HCT116 (cell line): ENCODE results near the gene LRRFIP1. TPM values are rescaled to one million over a fixed set of nuclear protein-coding genes. Genes with fewer than 3 reads are reported as not detected.

Experiments
- ATAC-seq: fragments of 200-7000 bp; cut with Tn5 transposase; 2 replicates; pipeline ENCODE4 v1.9.1; 2020; ENCODE audit warnings: mild to moderate bottlenecking, moderate library complexity
- BruUV-seq: library from RNA; stranded (reverse); fragments of 400-500 nt; replicated peaks from 2 replicates; lab custom pipeline; 2021; lab: Mats Ljungman, UMichigan
- CTCF ChIA-PET: fragments of 300-600 bp; sonication (Branson Sonifier 250); formaldehyde crosslinking; loops from one replicate; lab custom pipeline; 2021; ENCODE audit warnings: antibody characterized with exemption; lab: Charles Lee
- POLR2A ChIA-PET: fragments of 300-600, 350-600 bp; sonication (Branson Sonifier 250); formaldehyde crosslinking; loops from one replicate; lab custom pipeline; 2021; ENCODE audit warnings: antibody characterized with exemption; lab: Charles Lee
- RAD21 ChIA-PET, 2 experiments: fragments of 300-600 bp; sonication (Branson Sonifier 250); formaldehyde crosslinking; loops; one replicate each; lab custom pipeline; 2023; ENCODE audit warnings: low total read pairs in 2 of 2; ENCODE audit not compliant: uncharacterized antibody in 2 of 2, unreplicated experiment in 2 of 2, low non-redundant PET in 1 of 2; lab: Charles Lee
- DNase-seq: peaks from one replicate; pipeline ENCODE4 v3.0.0-alpha.2; 2010; ENCODE audit warnings: low read depth, low spot score
- H2AFZ ChIP-seq: fragments of 200-600 bp; shearing (Covaris generic), sonication (generic); 2 replicates; pipeline ENCODE4 v1.6.1; 2017; ENCODE audit warnings: low read depth, mixed run types, mixed read lengths, antibody characterized with exemption, low read length; ENCODE audit not compliant: poor library complexity, severe bottlenecking
- H3K27ac ChIP-seq: 2 replicates; pipeline ENCODE4 v1.5.1; 2012; ENCODE audit warnings: low read depth, low read length
- H3K27me3 ChIP-seq: fragments of 200-600 bp; sonication (generic); 2 replicates; pipeline ENCODE4 v1.6.1; 2016; ENCODE audit warnings: mixed run types, low read length, mixed read lengths; ENCODE audit not compliant: insufficient read depth
- H3K36me3 ChIP-seq, 2 experiments: fragments of 200-500 bp in 1 of 2; fragments of 200-600 bp in 1 of 2; sonication (Bioruptor generic) in 1 of 2; sonication (generic) in 1 of 2; 2 replicates each; pipeline versions ENCODE4 v1.5.1 to v1.6.1; 2014 to 2016; ENCODE audit warnings: low read length in 2 of 2, inconsistent platforms in 1 of 2, mixed read lengths in 1 of 2, mixed run types in 1 of 2; ENCODE audit not compliant: insufficient read depth in 2 of 2, control insufficient read depth in 1 of 2
- H3K4me1 ChIP-seq, 2 experiments: fragments of 200-600 bp in 1 of 2; sonication (generic) in 1 of 2; 2 replicates each; pipeline versions ENCODE4 v1.5.1 to v1.6.1; 2012 to 2017; ENCODE audit warnings: low read length in 2 of 2, inconsistent platforms in 1 of 2, mild to moderate bottlenecking in 1 of 2, mixed read lengths in 1 of 2, mixed run types in 1 of 2, moderate library complexity in 1 of 2; ENCODE audit not compliant: insufficient read depth in 2 of 2, control insufficient read depth in 1 of 2
- H3K4me2 ChIP-seq: fragments of 200-600 bp; sonication (generic); 2 replicates; pipeline ENCODE4 v1.6.1; 2017; ENCODE audit warnings: mixed run types, low read length, mixed read lengths
- H3K4me3 ChIP-seq, 2 experiments: fragments of 200-600 bp in 1 of 2; sonication (generic) in 1 of 2; replicated peaks in 1 of 2; 2 replicates each; pipeline ENCODE4 v1.5.1; 2011 to 2016; ENCODE audit warnings: low read length in 2 of 2, control low read depth in 1 of 2, low read depth in 1 of 2, mild to moderate bottlenecking in 1 of 2, mixed read lengths in 1 of 2, mixed run types in 1 of 2
- H3K79me2 ChIP-seq: fragments of 200-600 bp; sonication (generic); 2 replicates; pipeline ENCODE4 v1.6.1; 2017; ENCODE audit warnings: mild to moderate bottlenecking, mixed run types, low read length, moderate library complexity, mixed read lengths; ENCODE audit not compliant: insufficient read depth
- H3K9ac ChIP-seq: fragments of 200-600 bp; sonication (generic); 2 replicates; pipeline ENCODE4 v1.6.1; 2016; ENCODE audit warnings: low read length, mixed read lengths
- H3K9me2 ChIP-seq: fragments of 200-600 bp; sonication (generic), shearing (Covaris generic); 2 replicates; pipeline ENCODE4 v1.6.1; 2017; ENCODE audit warnings: mixed run types, mild to moderate bottlenecking, moderate library complexity; ENCODE audit not compliant: insufficient read depth
- H3K9me3 ChIP-seq, 2 experiments: fragments of 200-500 bp in 1 of 2; fragments of 200-600 bp in 1 of 2; sonication (Bioruptor generic) in 1 of 2; sonication (generic) in 1 of 2; 2 replicates each; pipeline ENCODE4 v1.6.1; 2014 to 2017; ENCODE audit warnings: low read length in 2 of 2, mixed read lengths in 2 of 2, inconsistent platforms in 1 of 2, low read depth in 1 of 2, mild to moderate bottlenecking in 1 of 2, mixed run types in 1 of 2, moderate library complexity in 1 of 2; ENCODE audit not compliant: control insufficient read depth in 1 of 2, insufficient read depth in 1 of 2
- H4K20me1 ChIP-seq: fragments of 200-600 bp; sonication (generic), shearing (Covaris generic); 2 replicates; pipeline ENCODE4 v1.6.1; 2017; ENCODE audit warnings: mixed run types, mild to moderate bottlenecking, moderate library complexity; ENCODE audit not compliant: insufficient read depth
- ATF3 ChIP-seq: IDR thresholded peaks from 2 replicates; pipeline ENCODE4 v1.6.1; 2012
- CEBPB ChIP-seq: IDR thresholded peaks from 2 replicates; pipeline ENCODE4 v1.6.1; 2012; ENCODE audit warnings: low read depth
- CTCF ChIP-seq, 3 experiments: fragments of 200-600 bp in 1 of 3; sonication (generic) in 1 of 3; IDR thresholded peaks in 2 of 3; conservative IDR thresholded peaks in 1 of 3; 2 replicates each; pipeline ENCODE4 v1.5.1; 2012 to 2017; ENCODE audit warnings: low read depth in 2 of 3, low read length in 2 of 3, antibody characterized with exemption in 1 of 3, borderline replicate concordance in 1 of 3, control low read depth in 1 of 3, mild to moderate bottlenecking in 1 of 3, mixed read lengths in 1 of 3, mixed run types in 1 of 3, moderate library complexity in 1 of 3; ENCODE audit not compliant: insufficient read depth in 1 of 3
- EZH2 ChIP-seq: fragments of 200-600 bp; sonication (generic); IDR thresholded peaks from 2 replicates; pipeline ENCODE4 v1.6.1; 2017; ENCODE audit warnings: antibody characterized with exemption, mixed run types
- FOSL1 ChIP-seq: IDR thresholded peaks from 2 replicates; pipeline ENCODE4 v1.6.1; 2012; ENCODE audit warnings: low read depth
- JUND ChIP-seq: IDR thresholded peaks from 2 replicates; pipeline ENCODE4 v1.6.1; 2012
- POLR2A ChIP-seq: IDR thresholded peaks from 2 replicates; pipeline ENCODE4 v1.7.0; 2011; ENCODE audit warnings: borderline replicate concordance; ENCODE audit not compliant: insufficient read depth, insufficient read length; ENCODE audit errors: extremely low read depth
- POLR2AphosphoS5 ChIP-seq: IDR thresholded peaks from 2 replicates; pipeline ENCODE4 v1.6.1; 2011; ENCODE audit warnings: mild to moderate bottlenecking, low read depth, low read length, moderate library complexity
- SP1 ChIP-seq: IDR thresholded peaks from 2 replicates; pipeline ENCODE4 v1.6.1; 2012; ENCODE audit warnings: low read depth
- SRF ChIP-seq: IDR thresholded peaks from 2 replicates; pipeline ENCODE4 v1.6.1; 2012; ENCODE audit warnings: low read depth
- TCF7L2 ChIP-seq: IDR thresholded peaks from 2 replicates; pipeline ENCODE4 v1.7.0; 2011; ENCODE audit warnings: borderline replicate concordance, inconsistent platforms; ENCODE audit not compliant: insufficient read depth, insufficient read length; ENCODE audit errors: extremely low read depth
- YY1 ChIP-seq: IDR thresholded peaks from 2 replicates; pipeline ENCODE4 v1.6.1; 2011; ENCODE audit warnings: low read length, low read depth, moderate library complexity, mild to moderate bottlenecking; ENCODE audit not compliant: insufficient replicate concordance; ENCODE audit errors: extremely low read depth
- ZNF274 ChIP-seq: fragments of 200-500 bp; sonication (Bioruptor generic); IDR thresholded peaks from 2 replicates; pipeline ENCODE4 v1.6.1; 2014; ENCODE audit warnings: mild to moderate bottlenecking, low read depth, low read length, inconsistent platforms
- intact Hi-C: fragments of 100-400 bp; cut with micrococcal nuclease; formaldehyde crosslinking; loops from 2 replicates; pipeline ENCODE4 v1.10.0; 2022
- total RNA-seq: library from RNA; stranded (reverse); gene quantifications from one replicate; pipeline ENCODE4 v1.2.1, GENCODE V29; 2021; ENCODE audit not compliant: unreplicated experiment
- TF ChIP-seq, protein P1 (sequence below): IDR thresholded peaks from 2 replicates; pipeline ENCODE4 v1.6.1; 2012
- TF ChIP-seq, protein P2 (sequence below): IDR thresholded peaks from 2 replicates; pipeline ENCODE4 v1.6.1; 2012; ENCODE audit warnings: low read depth

Gene LRRFIP1
- total RNA-seq, 1 experiment from 2014 or later = 76.9 TPM

GRCh38 chr2:237726401-237726830 is 99.0 kb downstream of the LRRFIP1 start:
- no peak for ATAC-seq
- peaks cover 0 to 1% of the 10 kb centered on the region in 2 experiments; a peak in 1 of 4 replicates for H3K36me3 ChIP-seq
- H3K27me3 ChIP-seq = no peaks in the 10 kb centered on the region
- no peaks in the 10 kb centered on the region for H3K9me3 ChIP-seq
- ChIA-PET POLR2A (no interaction called here), RAD21 (no interaction called here), CTCF (no interaction called here)
- BruUV-seq = no TSS peak
- no peak overlapping the region for H3K4me3 ChIP-seq
- H4K20me1 ChIP-seq = peaks cover 11% of the 10 kb centered on the region; the same call in 1 of the 2 replicates
- H3K27ac ChIP-seq = no peak overlapping the region
- no peaks in the 10 kb centered on the region for H3K9me2 ChIP-seq
- peaks cover 11 to 49% of the 10 kb centered on the region in 2 experiments for H3K4me1 ChIP-seq
- peaks cover 91% of the 10 kb centered on the region for H3K79me2 ChIP-seq
- H2AFZ ChIP-seq = no peak overlapping the region
- H3K4me2 ChIP-seq = no peak overlapping the region
- TF ChIP-seq CTCF (IDR thresholded peaks at IDR 0.05 in 2 of 3, conservative IDR thresholded peaks at IDR 0.05 in 1 of 3; ENCODE audit: borderline replicate concordance in 1 of 3, insufficient read depth in 1 of 3, low read depth in 2 of 3, low read length in 2 of 3) = no peak
- TF ChIP-seq SP1 = no peak
- no peak for TF ChIP-seq ATF3
- TF ChIP-seq POLR2A = no peak
- no peak for TF ChIP-seq JUND
- TF ChIP-seq EZH2 = no peak
- no peak for TF ChIP-seq FOSL1
- H3K9ac ChIP-seq = no peak overlapping the region
- intact Hi-C loops = no loop called here
- DNase-seq = no peak

DNA sequence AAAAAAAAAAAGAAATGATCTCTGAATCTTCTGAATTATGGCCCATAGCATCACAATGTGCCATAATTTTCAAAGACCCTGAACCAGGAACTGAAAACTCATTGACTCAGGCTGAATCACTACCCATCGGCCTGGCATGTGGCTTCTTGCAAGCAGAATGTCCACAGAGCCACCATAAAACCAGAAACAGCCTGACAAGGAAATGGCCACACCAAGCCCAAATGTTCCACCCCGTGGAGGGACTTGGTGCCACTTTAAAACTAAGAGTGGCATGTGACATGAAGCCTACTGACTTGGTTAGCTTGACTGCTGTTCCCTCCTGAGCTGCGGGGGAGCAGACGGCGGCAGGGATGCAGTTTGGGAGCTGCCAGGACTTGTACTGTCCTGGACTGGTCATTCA is 100.0 kb downstream of the LRRFIP1 start:
- Histone ChIP-seq H4K20me1 (peaks cover 11% of the 10 kb centered on the region; the same call in 1 of the 2 replicates), H3K4me1 (peaks cover 17 to 58% of the 10 kb centered on the region in 2 experiments), H3K4me3 (no peak overlapping the region), H3K9me3 (no peaks in the 10 kb centered on the region), H3K36me3 (no peaks in the 10 kb centered on the region; a peak in 1 of 4 replicates), H3K79me2 (peaks cover 91% of the 10 kb centered on the region), H3K9me2 (no peaks in the 10 kb centered on the region), H3K9ac (no peak overlapping the region), H3K27ac (no peak overlapping the region), H3K4me2 (peak overlapping the region; percentile 13; the same call in 1 of the 2 replicates), H2AFZ (no peak overlapping the region), H3K27me3 (no peaks in the 10 kb centered on the region)
- TF ChIP-seq, protein P1, sequence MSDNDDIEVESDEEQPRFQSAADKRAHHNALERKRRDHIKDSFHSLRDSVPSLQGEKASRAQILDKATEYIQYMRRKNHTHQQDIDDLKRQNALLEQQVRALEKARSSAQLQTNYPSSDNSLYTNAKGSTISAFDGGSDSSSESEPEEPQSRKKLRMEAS = peak; percentile 42; the same call in 1 of the 2 replicates
- TF ChIP-seq SP1 (peak; percentile 40), TCF7L2 (no peak), SRF (no peak), YY1 (no peak), POLR2AphosphoS5 (no peak), EZH2 (no peak), ZNF274 (no peak), CEBPB (no peak), FOSL1 (peak; percentile 64; the same call in 1 of the 2 replicates), JUND (peak; percentile 25; the same call in 1 of the 2 replicates)
- TF ChIP-seq, protein P2, sequence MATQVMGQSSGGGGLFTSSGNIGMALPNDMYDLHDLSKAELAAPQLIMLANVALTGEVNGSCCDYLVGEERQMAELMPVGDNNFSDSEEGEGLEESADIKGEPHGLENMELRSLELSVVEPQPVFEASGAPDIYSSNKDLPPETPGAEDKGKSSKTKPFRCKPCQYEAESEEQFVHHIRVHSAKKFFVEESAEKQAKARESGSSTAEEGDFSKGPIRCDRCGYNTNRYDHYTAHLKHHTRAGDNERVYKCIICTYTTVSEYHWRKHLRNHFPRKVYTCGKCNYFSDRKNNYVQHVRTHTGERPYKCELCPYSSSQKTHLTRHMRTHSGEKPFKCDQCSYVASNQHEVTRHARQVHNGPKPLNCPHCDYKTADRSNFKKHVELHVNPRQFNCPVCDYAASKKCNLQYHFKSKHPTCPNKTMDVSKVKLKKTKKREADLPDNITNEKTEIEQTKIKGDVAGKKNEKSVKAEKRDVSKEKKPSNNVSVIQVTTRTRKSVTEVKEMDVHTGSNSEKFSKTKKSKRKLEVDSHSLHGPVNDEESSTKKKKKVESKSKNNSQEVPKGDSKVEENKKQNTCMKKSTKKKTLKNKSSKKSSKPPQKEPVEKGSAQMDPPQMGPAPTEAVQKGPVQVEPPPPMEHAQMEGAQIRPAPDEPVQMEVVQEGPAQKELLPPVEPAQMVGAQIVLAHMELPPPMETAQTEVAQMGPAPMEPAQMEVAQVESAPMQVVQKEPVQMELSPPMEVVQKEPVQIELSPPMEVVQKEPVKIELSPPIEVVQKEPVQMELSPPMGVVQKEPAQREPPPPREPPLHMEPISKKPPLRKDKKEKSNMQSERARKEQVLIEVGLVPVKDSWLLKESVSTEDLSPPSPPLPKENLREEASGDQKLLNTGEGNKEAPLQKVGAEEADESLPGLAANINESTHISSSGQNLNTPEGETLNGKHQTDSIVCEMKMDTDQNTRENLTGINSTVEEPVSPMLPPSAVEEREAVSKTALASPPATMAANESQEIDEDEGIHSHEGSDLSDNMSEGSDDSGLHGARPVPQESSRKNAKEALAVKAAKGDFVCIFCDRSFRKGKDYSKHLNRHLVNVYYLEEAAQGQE = no peak
- ChIA-PET POLR2A (no interaction called here), CTCF (no interaction called here), RAD21 (no interaction called here)
- no TSS peak for BruUV-seq
- intact Hi-C loops = no loop called here
- ATAC-seq (no peak), DNase-seq (no peak)
